ENCODE results near the gene CNTLN.
"Not testable (repeated sequence)": the region's sequence is repeated elsewhere in the genome, so short reads cannot be mapped to it uniquely, and the experiment has no call there.

CNTLN gene

GRCh38 chr9:17204611-17205152 lies 69.8 kb downstream of the CNTLN start:
- DNase-seq: no peak

- no peak for DNase-seq
These were observed 81.2 kb downstream of the CNTLN start for GRCh38 chr9:17216011-17216410.

- DNase-seq: no peak
These were observed 81.8 kb downstream of the CNTLN start for GRCh38 chr9:17216646-17217045.

- no peak for DNase-seq
These were observed 82.4 kb downstream of the CNTLN start for GRCh38 chr9:17217272-17217671.

GRCh38 chr9:17219261-17219660 lies 84.4 kb downstream of the CNTLN start:
- DNase-seq: no peak

- peak; percentile 12 for DNase-seq
These were observed 88.1 kb downstream of the CNTLN start for GRCh38 chr9:17222932-17223331.

- DNase-seq: no peak
These were observed 90.6 kb downstream of the CNTLN start for GRCh38 chr9:17225407-17225806.

- DNase-seq: no peak
These were observed 95.2 kb downstream of the CNTLN start for GRCh38 chr9:17229945-17230560.

GRCh38 chr9:17230646-17231045 lies 95.8 kb downstream of the CNTLN start:
- DNase-seq: peak; percentile 3

- no peak for DNase-seq
These were observed 101.3 kb downstream of the CNTLN start for GRCh38 chr9:17236147-17236546.

- DNase-seq: no peak
These were observed 111.9 kb downstream of the CNTLN start for GRCh38 chr9:17246770-17247169.

GRCh38 chr9:17251100-17251499 lies 116.3 kb downstream of the CNTLN start:
- DNase-seq: no peak

GRCh38 chr9:17268531-17269188 lies 133.8 kb downstream of the CNTLN start:
- not testable (repeated sequence) for DNase-seq

GRCh38 chr9:17269799-17270198 lies 135.0 kb downstream of the CNTLN start:
- no peak for DNase-seq

- DNase-seq: peak; percentile 2
These were observed 137.7 kb downstream of the CNTLN start for GRCh38 chr9:17272536-17272935.

GRCh38 chr9:17280350-17281012 lies 145.6 kb downstream of the CNTLN start:
- DNase-seq: no peak

- DNase-seq: not testable (repeated sequence)
These were observed 155.8 kb downstream of the CNTLN start for GRCh38 chr9:17290673-17291072.

GRCh38 chr9:17291766-17292165 lies 156.9 kb downstream of the CNTLN start:
- DNase-seq: no peak

- DNase-seq: no peak
These were observed 158.8 kb downstream of the CNTLN start for GRCh38 chr9:17293685-17294084.

GRCh38 chr9:17294822-17295624 lies 160.2 kb downstream of the CNTLN start:
- no peak for DNase-seq

- DNase-seq: no peak
These were observed 180.5 kb downstream of the CNTLN start for GRCh38 chr9:17315341-17315740.

GRCh38 chr9:17318821-17319320 lies 184.0 kb downstream of the CNTLN start:
- DNase-seq: no peak

- DNase-seq: no peak
These were observed 185.0 kb downstream of the CNTLN start for GRCh38 chr9:17319864-17320263.

Data from suppressor macrophage treated with lipopolysaccharide for 4 hours (primary cell).